Measurements from ENCODE around the gene RABEP1.

Gene RABEP1

GRCh38 chr17:5282642-5283217 is 646 bp downstream of the RABEP1 start:
- FAIRE-seq, result no peak

GRCh38 chr17:5283571-5284315 is 1.7 kb downstream of the RABEP1 start:
- FAIRE-seq, result no peak

GRCh38 chr17:5284681-5285080 is 2.6 kb downstream of the RABEP1 start:
- FAIRE-seq, result no peak

GRCh38 chr17:5286846-5287245 is 4.8 kb downstream of the RABEP1 start:
- no peak for FAIRE-seq

GRCh38 chr17:5291683-5292350 is 9.7 kb downstream of the RABEP1 start:
- FAIRE-seq, result no peak

- no peak for FAIRE-seq
Measured at GRCh38 chr17:5297245-5297644, 15.2 kb downstream of the RABEP1 start.

- FAIRE-seq, result no peak
Measured at GRCh38 chr17:5299383-5299782, 17.3 kb downstream of the RABEP1 start.

- no peak for FAIRE-seq
Measured at GRCh38 chr17:5304636-5305035, 22.6 kb downstream of the RABEP1 start.

GRCh38 chr17:5309851-5310250 is 27.8 kb downstream of the RABEP1 start:
- FAIRE-seq, result peak; percentile 65

GRCh38 chr17:5325851-5326250 is 43.8 kb downstream of the RABEP1 start:
- no peak for FAIRE-seq

GRCh38 chr17:5329784-5330557 is 47.9 kb downstream of the RABEP1 start:
- FAIRE-seq, result no peak

GRCh38 chr17:5330981-5331380 is 48.9 kb downstream of the RABEP1 start:
- peak; percentile 24 for FAIRE-seq

GRCh38 chr17:5331506-5331905 is 49.4 kb downstream of the RABEP1 start:
- FAIRE-seq, result no peak

- no peak for FAIRE-seq
Measured at GRCh38 chr17:5344914-5345313, 62.8 kb downstream of the RABEP1 start.

- no peak for FAIRE-seq
Measured at GRCh38 chr17:5352681-5353289, 70.7 kb downstream of the RABEP1 start.

- FAIRE-seq, result no peak
Measured at GRCh38 chr17:5354310-5354709, 72.2 kb downstream of the RABEP1 start.

GRCh38 chr17:5354886-5355415 is 72.9 kb downstream of the RABEP1 start:
- no peak for FAIRE-seq

- no peak for FAIRE-seq
Measured at GRCh38 chr17:5355421-5356129, 73.5 kb downstream of the RABEP1 start.

GRCh38 chr17:5361426-5361825 is 79.3 kb downstream of the RABEP1 start:
- FAIRE-seq, result no peak

- no peak for FAIRE-seq
Measured at GRCh38 chr17:5362162-5362811, 80.2 kb downstream of the RABEP1 start.

GRCh38 chr17:5364156-5364555 is 82.1 kb downstream of the RABEP1 start:
- FAIRE-seq, result no peak
